CD14-positive monocyte (primary cell): Measurements from ENCODE around the gene WNT6. TPM values are rescaled to one million over a fixed set of nuclear protein-coding genes. Genes with fewer than 3 reads are reported as not detected.

ENCODE experiments used
- DNase-seq, 3 donors: peaks; one replicate each; pipeline ENCODE4 v3.0.0-alpha.2; 2011 to 2022
- H2AFZ ChIP-seq: 2 replicates; pipeline ENCODE4 v1.6.0; 2012; ENCODE audit warnings: mild to moderate bottlenecking, low read depth, low read length, inconsistent platforms; ENCODE audit not compliant: insufficient read depth, poor library complexity, severe bottlenecking
- H3K27ac ChIP-seq, 2 donors: 1 replicate in 1 of 2; 2 replicates in 1 of 2; pipeline ENCODE4 v1.5.1; 2012 to 2013; ENCODE audit warnings: low read length in 2 of 2, control low read depth in 1 of 2, inconsistent platforms in 1 of 2, low read depth in 1 of 2, mild to moderate bottlenecking in 1 of 2
- H3K27me3 ChIP-seq, 2 donors: one replicate each; pipeline versions ENCODE4 v1.6.0 to v1.6.1; 2011 to 2013; ENCODE audit warnings: low read length in 2 of 2; ENCODE audit not compliant: control insufficient read depth in 2 of 2, insufficient read depth in 2 of 2
- H3K36me3 ChIP-seq, 2 donors: replicated peaks in 1 of 2; 1 replicate in 1 of 2; 2 replicates in 1 of 2; pipeline versions ENCODE4 v1.5.1 to v1.6.1; 2012 to 2013; ENCODE audit warnings: low read length in 2 of 2, control low read depth in 1 of 2, inconsistent platforms in 1 of 2, mild to moderate bottlenecking in 1 of 2; ENCODE audit not compliant: insufficient read depth in 2 of 2, control insufficient read depth in 1 of 2
- H3K4me1 ChIP-seq, 2 donors: 1 replicate in 1 of 2; 2 replicates in 1 of 2; pipeline versions ENCODE4 v1.5.1 to v1.6.1; 2012 to 2013; ENCODE audit warnings: low read length in 2 of 2, control low read depth in 1 of 2, inconsistent platforms in 1 of 2, mild to moderate bottlenecking in 1 of 2, moderate library complexity in 1 of 2; ENCODE audit not compliant: insufficient read depth in 2 of 2, control insufficient read depth in 1 of 2
- H3K4me2 ChIP-seq: replicated peaks from 2 replicates; pipeline ENCODE3; 2012; ENCODE audit warnings: low read length, moderate library complexity, mild to moderate bottlenecking; ENCODE audit not compliant: poor library complexity, severe bottlenecking; ENCODE audit errors: extremely low read depth
- H3K4me3 ChIP-seq, 3 experiments: fragments of 200-600 bp in 1 of 3; sonication (generic) in 1 of 3; replicated peaks in 1 of 3; 1 replicate in 2 of 3; 2 replicates in 1 of 3; pipeline ENCODE4 v1.5.1; 2011 to 2013; ENCODE audit warnings: low read length in 3 of 3, mild to moderate bottlenecking in 3 of 3, control low read depth in 2 of 3, low read depth in 2 of 3, inconsistent platforms in 1 of 3, moderate library complexity in 1 of 3
- H3K79me2 ChIP-seq: 2 replicates; pipeline ENCODE4 v1.6.0; 2012; ENCODE audit warnings: mild to moderate bottlenecking, control low read depth, inconsistent platforms, low read length, moderate library complexity; ENCODE audit not compliant: insufficient read depth
- H3K9ac ChIP-seq: 2 replicates; pipeline ENCODE4 v1.6.0; 2017; ENCODE audit warnings: low read length, mild to moderate bottlenecking; ENCODE audit not compliant: insufficient read depth, poor library complexity, severe bottlenecking
- H3K9me3 ChIP-seq, 2 donors: replicated peaks in 1 of 2; 1 replicate in 1 of 2; 2 replicates in 1 of 2; pipeline versions ENCODE4 v1.5.1 to v1.6.1; 2012 to 2013; ENCODE audit warnings: low read length in 2 of 2, control low read depth in 1 of 2; ENCODE audit not compliant: control insufficient read depth in 1 of 2, insufficient read depth in 1 of 2
- H4K20me1 ChIP-seq: 2 replicates; pipeline ENCODE4 v1.6.0; 2012; ENCODE audit warnings: mild to moderate bottlenecking, low read length, control low read depth, moderate library complexity; ENCODE audit not compliant: insufficient read depth
- H3K27ac Mint-ChIP-seq, 7 donors: one replicate each; pipeline ENCODE4 v1.8.0; 2020; ENCODE audit warnings: mild to moderate bottlenecking in 7 of 7, mixed read lengths in 7 of 7, moderate library complexity in 6 of 7, inconsistent platforms in 2 of 7
- H3K27me3 Mint-ChIP-seq, 3 donors: one replicate each; pipeline ENCODE4 v1.8.0; 2021 to 2022; ENCODE audit warnings: low read depth in 3 of 3, mild to moderate bottlenecking in 3 of 3, mixed read lengths in 3 of 3, moderate library complexity in 3 of 3, inconsistent platforms in 1 of 3
- H3K36me3 Mint-ChIP-seq, 2 donors: one replicate each; pipeline ENCODE4 v1.8.0; 2020; ENCODE audit warnings: mixed read lengths in 2 of 2, inconsistent platforms in 1 of 2, mild to moderate bottlenecking in 1 of 2
- H3K4me1 Mint-ChIP-seq: one replicate; pipeline ENCODE4 v1.8.0; 2020; ENCODE audit warnings: mild to moderate bottlenecking, mixed read lengths
- H3K4me3 Mint-ChIP-seq, 2 donors: one replicate each; pipeline ENCODE4 v1.8.0; 2020; ENCODE audit warnings: mild to moderate bottlenecking in 2 of 2, mixed read lengths in 2 of 2, moderate library complexity in 1 of 2
- H3K9me3 Mint-ChIP-seq, 7 donors: one replicate each; pipeline ENCODE4 v1.8.0; 2020 to 2022; ENCODE audit warnings: mixed read lengths in 7 of 7, mild to moderate bottlenecking in 6 of 7, moderate library complexity in 6 of 7, inconsistent platforms in 2 of 7
- CTCF ChIP-seq: fragments of 200-600 bp; IDR thresholded peaks from one replicate; pipeline ENCODE4 v1.8.0; 2022; ENCODE audit warnings: antibody characterized with exemption, mild to moderate bottlenecking
- WGBS: methylation state at CpG from one replicate; pipeline ENCODE4 v1.1.5; 2013; ENCODE audit warnings: missing lambda C conversion rate; ENCODE audit not compliant: insufficient coverage; 5-methylcytosine and 5-hydroxymethylcytosine counted together
- intact Hi-C, 2 donors: fragments of 100-400 bp; cut with micrococcal nuclease; formaldehyde crosslinking; loops; one replicate each; pipeline versions ENCODE4 v1.15.0 to v1.15.1; 2023
- polyA plus RNA-seq, 3 donors: library from polyadenylated mRNA; depleted of rRNA in 1 of 3; unstranded in 2 of 3; stranded (reverse) in 1 of 3; fragments of 300-500 nt in 2 of 3; fragments of >200 nt in 1 of 3; fragmentation: Illumina TruSeq in 2 of 3; gene quantifications; 1 replicate in 2 of 3; 2 replicates in 1 of 3; pipeline ENCODE4 v1.2.3, GENCODE V29; 2012 to 2021

The WNT6 gene
- polyA plus RNA-seq, 3 donors, result 0.27 to 0.65 (median 0.37) TPM

GRCh38 chr2:218888341-218888740 is 28.7 kb downstream of the WNT6 start:
- no peak for DNase-seq
- H3K9ac ChIP-seq, result no peak overlapping the region
- peaks cover 1 to 8% of the 10 kb centered on the region in 2 donors for H3K36me3 Mint-ChIP-seq
- peaks cover 9% of the 10 kb centered on the region for H3K4me1 Mint-ChIP-seq
- H3K4me1 ChIP-seq, result peaks cover 8 to 13% of the 10 kb centered on the region in 2 donors
- no peaks in the 10 kb centered on the region for H4K20me1 ChIP-seq
- H3K4me2 ChIP-seq, result no peak overlapping the region
- peaks cover 0 to 15% of the 10 kb centered on the region in 2 donors for H3K9me3 ChIP-seq
- intact Hi-C loops, result no loop called here
- 100% methylated on average over 2 of the region's 5 CpGs for WGBS
- no peak overlapping the region for H3K27ac ChIP-seq
- H3K36me3 ChIP-seq, result no peaks in the 10 kb centered on the region
- H3K27me3 ChIP-seq, result peaks cover 22 to 51% of the 10 kb centered on the region in 2 donors
- no peak overlapping the region for H3K27ac Mint-ChIP-seq
- H3K4me3 ChIP-seq, result no peak overlapping the region
- no peaks in the 10 kb centered on the region for H3K79me2 ChIP-seq
- H3K9me3 Mint-ChIP-seq, result peaks cover 0 to 6% (median 2%) of the 10 kb centered on the region in 7 donors
- peaks cover 56 to 82% (median 57%) of the 10 kb centered on the region in 3 donors for H3K27me3 Mint-ChIP-seq
- H2AFZ ChIP-seq, result no peak overlapping the region
- H3K4me3 Mint-ChIP-seq, result no peak overlapping the region
- no peak for TF ChIP-seq CTCF

- DNase-seq, result no peak
- Mint-ChIP-seq H3K27ac (no peak overlapping the region), H3K27me3 (peaks cover 60 to 82% (median 62%) of the 10 kb centered on the region in 3 donors), H3K4me3 (no peak overlapping the region), H3K36me3 (peaks cover 4 to 7% of the 10 kb centered on the region in 2 donors), H3K4me1 (peaks cover 12% of the 10 kb centered on the region), H3K9me3 (peaks cover 0 to 5% (median 2%) of the 10 kb centered on the region in 7 donors)
- Histone ChIP-seq H2AFZ (no peak overlapping the region), H3K36me3 (no peaks in the 10 kb centered on the region), H3K4me2 (no peak overlapping the region), H4K20me1 (no peaks in the 10 kb centered on the region), H3K4me1 (peaks cover 9 to 18% of the 10 kb centered on the region in 2 donors), H3K9ac (no peak overlapping the region), H3K4me3 (no peak overlapping the region), H3K9me3 (peaks cover 0 to 19% of the 10 kb centered on the region in 2 donors), H3K79me2 (no peaks in the 10 kb centered on the region), H3K27me3 (peaks cover 26 to 54% of the 10 kb centered on the region in 2 donors), H3K27ac (no peak overlapping the region)
- TF ChIP-seq CTCF, result no peak
- WGBS, result 96% methylated on average over 23 of the region's 23 CpGs
- intact Hi-C loops, result no loop called here
Measured at GRCh38 chr2:218889937-218890336, 30.3 kb downstream of the WNT6 start.
